ENCODE measurements around the gene EZH1. TPM values are rescaled to one million over a fixed set of nuclear protein-coding genes. Genes with fewer than 3 reads are reported as not detected.

Gene EZH1
- total RNA-seq, 1 experiment from 2014 or later = 22.4 TPM

DNA sequence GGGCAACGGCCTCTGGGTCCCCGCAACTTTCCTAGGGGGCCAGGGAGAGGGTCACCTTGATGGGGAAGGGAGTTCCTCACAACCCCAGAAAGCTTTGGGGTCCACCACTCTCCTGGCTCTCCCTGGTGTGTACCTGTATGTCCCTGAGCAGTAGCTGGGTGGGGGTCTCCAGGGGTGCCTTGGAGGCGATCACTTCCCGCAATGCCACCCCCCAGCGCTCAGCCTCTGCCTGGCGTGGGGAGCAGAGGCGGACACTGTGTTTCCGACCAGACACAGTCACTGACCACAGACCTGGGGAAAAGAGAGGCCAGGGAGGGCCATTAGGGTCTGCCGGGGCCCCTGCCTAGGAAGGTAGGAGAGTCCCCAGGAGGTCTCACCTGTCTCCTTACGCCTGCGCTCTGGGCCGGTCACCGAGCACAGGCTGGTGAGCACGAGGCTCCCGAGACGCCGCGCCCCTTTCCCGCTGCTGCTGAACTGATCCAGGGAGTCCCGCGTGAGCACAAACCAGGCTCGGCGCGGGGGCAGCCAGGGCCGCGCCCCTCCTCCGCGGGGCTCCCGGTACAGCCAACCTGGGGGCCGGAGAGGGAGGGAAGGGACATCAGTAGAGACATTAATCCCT lies 71.5 kb downstream of the EZH1 start (continued):
- TF ChIP-seq, protein P1, sequence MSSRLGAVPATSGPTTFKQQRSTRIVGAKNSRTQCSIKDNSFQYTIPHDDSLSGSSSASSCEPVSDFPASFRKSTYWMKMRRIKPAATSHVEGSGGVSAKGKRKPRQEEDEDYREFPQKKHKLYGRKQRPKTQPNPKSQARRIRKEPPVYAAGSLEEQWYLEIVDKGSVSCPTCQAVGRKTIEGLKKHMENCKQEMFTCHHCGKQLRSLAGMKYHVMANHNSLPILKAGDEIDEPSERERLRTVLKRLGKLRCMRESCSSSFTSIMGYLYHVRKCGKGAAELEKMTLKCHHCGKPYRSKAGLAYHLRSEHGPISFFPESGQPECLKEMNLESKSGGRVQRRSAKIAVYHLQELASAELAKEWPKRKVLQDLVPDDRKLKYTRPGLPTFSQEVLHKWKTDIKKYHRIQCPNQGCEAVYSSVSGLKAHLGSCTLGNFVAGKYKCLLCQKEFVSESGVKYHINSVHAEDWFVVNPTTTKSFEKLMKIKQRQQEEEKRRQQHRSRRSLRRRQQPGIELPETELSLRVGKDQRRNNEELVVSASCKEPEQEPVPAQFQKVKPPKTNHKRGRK (CRISPR knock-in tag; IDR thresholded peaks at IDR 0.05; ENCODE audit: borderline replicate concordance) = no peak
- TF ChIP-seq KAT7 (CRISPR knock-in tag; IDR thresholded peaks at IDR 0.05; ENCODE audit: borderline replicate concordance) (no peak), OVOL2 (CRISPR knock-in tag; IDR thresholded peaks at IDR 0.05; ENCODE audit: borderline replicate concordance) (no peak), NR1H2 (CRISPR knock-in tag; IDR thresholded peaks at IDR 0.05) (no peak), GTF2I (CRISPR knock-in tag; conservative IDR thresholded peaks at IDR 0.05) (no peak), TEAD4 (CRISPR knock-in tag; IDR thresholded peaks at IDR 0.05) (no peak), GABPB1 (CRISPR knock-in tag; IDR thresholded peaks at IDR 0.05) (no peak)
- TF ChIP-seq, protein P2, sequence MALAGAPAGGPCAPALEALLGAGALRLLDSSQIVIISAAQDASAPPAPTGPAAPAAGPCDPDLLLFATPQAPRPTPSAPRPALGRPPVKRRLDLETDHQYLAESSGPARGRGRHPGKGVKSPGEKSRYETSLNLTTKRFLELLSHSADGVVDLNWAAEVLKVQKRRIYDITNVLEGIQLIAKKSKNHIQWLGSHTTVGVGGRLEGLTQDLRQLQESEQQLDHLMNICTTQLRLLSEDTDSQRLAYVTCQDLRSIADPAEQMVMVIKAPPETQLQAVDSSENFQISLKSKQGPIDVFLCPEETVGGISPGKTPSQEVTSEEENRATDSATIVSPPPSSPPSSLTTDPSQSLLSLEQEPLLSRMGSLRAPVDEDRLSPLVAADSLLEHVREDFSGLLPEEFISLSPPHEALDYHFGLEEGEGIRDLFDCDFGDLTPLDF (CRISPR knock-in tag; IDR thresholded peaks at IDR 0.05) = no peak
- TF ChIP-seq, protein P3, sequence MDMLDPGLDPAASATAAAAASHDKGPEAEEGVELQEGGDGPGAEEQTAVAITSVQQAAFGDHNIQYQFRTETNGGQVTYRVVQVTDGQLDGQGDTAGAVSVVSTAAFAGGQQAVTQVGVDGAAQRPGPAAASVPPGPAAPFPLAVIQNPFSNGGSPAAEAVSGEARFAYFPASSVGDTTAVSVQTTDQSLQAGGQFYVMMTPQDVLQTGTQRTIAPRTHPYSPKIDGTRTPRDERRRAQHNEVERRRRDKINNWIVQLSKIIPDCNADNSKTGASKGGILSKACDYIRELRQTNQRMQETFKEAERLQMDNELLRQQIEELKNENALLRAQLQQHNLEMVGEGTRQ (CRISPR knock-in tag; IDR thresholded peaks at IDR 0.05) = no peak
- TF ChIP-seq, protein P4, sequence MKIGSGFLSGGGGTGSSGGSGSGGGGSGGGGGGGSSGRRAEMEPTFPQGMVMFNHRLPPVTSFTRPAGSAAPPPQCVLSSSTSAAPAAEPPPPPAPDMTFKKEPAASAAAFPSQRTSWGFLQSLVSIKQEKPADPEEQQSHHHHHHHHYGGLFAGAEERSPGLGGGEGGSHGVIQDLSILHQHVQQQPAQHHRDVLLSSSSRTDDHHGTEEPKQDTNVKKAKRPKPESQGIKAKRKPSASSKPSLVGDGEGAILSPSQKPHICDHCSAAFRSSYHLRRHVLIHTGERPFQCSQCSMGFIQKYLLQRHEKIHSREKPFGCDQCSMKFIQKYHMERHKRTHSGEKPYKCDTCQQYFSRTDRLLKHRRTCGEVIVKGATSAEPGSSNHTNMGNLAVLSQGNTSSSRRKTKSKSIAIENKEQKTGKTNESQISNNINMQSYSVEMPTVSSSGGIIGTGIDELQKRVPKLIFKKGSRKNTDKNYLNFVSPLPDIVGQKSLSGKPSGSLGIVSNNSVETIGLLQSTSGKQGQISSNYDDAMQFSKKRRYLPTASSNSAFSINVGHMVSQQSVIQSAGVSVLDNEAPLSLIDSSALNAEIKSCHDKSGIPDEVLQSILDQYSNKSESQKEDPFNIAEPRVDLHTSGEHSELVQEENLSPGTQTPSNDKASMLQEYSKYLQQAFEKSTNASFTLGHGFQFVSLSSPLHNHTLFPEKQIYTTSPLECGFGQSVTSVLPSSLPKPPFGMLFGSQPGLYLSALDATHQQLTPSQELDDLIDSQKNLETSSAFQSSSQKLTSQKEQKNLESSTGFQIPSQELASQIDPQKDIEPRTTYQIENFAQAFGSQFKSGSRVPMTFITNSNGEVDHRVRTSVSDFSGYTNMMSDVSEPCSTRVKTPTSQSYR (CRISPR knock-in tag; IDR thresholded peaks at IDR 0.05) = no peak

DNA sequence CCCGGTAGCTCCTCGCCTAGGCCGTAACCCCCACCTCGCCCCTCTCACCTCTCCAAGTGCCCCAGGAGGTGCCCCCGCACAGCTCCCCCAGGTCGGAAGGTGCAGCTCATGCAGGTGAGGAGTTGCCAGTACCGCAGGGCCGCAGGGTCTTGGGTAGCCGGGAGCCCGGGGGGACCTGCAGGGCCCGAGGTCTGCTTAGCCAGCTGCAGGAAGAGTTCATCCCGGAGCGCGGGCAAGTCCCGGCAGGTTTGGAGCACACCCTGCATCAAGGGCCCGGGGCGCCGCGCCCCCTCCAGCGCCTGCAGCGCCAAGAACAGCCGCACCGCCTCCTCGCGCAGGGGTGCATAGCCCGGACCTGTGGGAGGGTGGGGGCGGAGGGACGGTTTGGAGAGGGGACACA lies 72.8 kb downstream of the EZH1 start:
- Mint-ChIP-seq H3K4me1 (peaks cover 41% of the 10 kb centered on the region), H3K9me3 (no peaks in the 10 kb centered on the region), H3K27ac (no peak overlapping the region), H3K27me3 (ENCODE audit: low read depth) (peaks cover 3% of the 10 kb centered on the region), H3K4me3 (peak overlapping the region; percentile 68), H3K36me3 (peaks cover 13% of the 10 kb centered on the region)
- CTCF ChIA-PET = interaction anchor here (1.3 to 4.9 kb wide), 8 partner anchors 8 to 94 kb away, joined by 4 to 58 read pairs (median 15); partner anchors contain the start of genes CCR10, CNTNAP1, PSMC3IP and RETREG3
- ATAC-seq = no peak
- POLR2A ChIA-PET = interaction anchor here (3.2 kb wide), 1 partner anchor 13 kb away, joined by 13 read pairs; the partner anchor contains the start of gene TUBG2
- DNase-seq (ENCODE audit: low spot score) = no peak
- TF ChIP-seq, protein P5, sequence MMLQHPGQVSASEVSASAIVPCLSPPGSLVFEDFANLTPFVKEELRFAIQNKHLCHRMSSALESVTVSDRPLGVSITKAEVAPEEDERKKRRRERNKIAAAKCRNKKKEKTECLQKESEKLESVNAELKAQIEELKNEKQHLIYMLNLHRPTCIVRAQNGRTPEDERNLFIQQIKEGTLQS (CRISPR knock-in tag; conservative IDR thresholded peaks at IDR 0.05) = no peak
- TF ChIP-seq, protein P6, sequence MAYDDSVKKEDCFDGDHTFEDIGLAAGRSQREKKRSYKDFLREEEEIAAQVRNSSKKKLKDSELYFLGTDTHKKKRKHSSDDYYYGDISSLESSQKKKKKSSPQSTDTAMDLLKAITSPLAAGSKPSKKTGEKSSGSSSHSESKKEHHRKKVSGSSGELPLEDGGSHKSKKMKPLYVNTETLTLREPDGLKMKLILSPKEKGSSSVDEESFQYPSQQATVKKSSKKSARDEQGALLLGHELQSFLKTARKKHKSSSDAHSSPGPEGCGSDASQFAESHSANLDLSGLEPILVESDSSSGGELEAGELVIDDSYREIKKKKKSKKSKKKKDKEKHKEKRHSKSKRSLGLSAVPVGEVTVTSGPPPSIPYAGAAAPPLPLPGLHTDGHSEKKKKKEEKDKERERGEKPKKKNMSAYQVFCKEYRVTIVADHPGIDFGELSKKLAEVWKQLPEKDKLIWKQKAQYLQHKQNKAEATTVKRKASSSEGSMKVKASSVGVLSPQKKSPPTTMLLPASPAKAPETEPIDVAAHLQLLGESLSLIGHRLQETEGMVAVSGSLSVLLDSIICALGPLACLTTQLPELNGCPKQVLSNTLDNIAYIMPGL (CRISPR knock-in tag; IDR thresholded peaks at IDR 0.05) = no peak
- TF ChIP-seq, protein P7, sequence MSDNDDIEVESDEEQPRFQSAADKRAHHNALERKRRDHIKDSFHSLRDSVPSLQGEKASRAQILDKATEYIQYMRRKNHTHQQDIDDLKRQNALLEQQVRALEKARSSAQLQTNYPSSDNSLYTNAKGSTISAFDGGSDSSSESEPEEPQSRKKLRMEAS (CRISPR knock-in tag; IDR thresholded peaks at IDR 0.05) = no peak
- TF ChIP-seq, protein P8, sequence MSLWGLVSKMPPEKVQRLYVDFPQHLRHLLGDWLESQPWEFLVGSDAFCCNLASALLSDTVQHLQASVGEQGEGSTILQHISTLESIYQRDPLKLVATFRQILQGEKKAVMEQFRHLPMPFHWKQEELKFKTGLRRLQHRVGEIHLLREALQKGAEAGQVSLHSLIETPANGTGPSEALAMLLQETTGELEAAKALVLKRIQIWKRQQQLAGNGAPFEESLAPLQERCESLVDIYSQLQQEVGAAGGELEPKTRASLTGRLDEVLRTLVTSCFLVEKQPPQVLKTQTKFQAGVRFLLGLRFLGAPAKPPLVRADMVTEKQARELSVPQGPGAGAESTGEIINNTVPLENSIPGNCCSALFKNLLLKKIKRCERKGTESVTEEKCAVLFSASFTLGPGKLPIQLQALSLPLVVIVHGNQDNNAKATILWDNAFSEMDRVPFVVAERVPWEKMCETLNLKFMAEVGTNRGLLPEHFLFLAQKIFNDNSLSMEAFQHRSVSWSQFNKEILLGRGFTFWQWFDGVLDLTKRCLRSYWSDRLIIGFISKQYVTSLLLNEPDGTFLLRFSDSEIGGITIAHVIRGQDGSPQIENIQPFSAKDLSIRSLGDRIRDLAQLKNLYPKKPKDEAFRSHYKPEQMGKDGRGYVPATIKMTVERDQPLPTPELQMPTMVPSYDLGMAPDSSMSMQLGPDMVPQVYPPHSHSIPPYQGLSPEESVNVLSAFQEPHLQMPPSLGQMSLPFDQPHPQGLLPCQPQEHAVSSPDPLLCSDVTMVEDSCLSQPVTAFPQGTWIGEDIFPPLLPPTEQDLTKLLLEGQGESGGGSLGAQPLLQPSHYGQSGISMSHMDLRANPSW (CRISPR knock-in tag; conservative IDR thresholded peaks at IDR 0.05; ENCODE audit: low read depth) = no peak
- TF ChIP-seq PRRX2 (CRISPR knock-in tag; IDR thresholded peaks at IDR 0.05) = no peak
- TF ChIP-seq, protein P9, sequence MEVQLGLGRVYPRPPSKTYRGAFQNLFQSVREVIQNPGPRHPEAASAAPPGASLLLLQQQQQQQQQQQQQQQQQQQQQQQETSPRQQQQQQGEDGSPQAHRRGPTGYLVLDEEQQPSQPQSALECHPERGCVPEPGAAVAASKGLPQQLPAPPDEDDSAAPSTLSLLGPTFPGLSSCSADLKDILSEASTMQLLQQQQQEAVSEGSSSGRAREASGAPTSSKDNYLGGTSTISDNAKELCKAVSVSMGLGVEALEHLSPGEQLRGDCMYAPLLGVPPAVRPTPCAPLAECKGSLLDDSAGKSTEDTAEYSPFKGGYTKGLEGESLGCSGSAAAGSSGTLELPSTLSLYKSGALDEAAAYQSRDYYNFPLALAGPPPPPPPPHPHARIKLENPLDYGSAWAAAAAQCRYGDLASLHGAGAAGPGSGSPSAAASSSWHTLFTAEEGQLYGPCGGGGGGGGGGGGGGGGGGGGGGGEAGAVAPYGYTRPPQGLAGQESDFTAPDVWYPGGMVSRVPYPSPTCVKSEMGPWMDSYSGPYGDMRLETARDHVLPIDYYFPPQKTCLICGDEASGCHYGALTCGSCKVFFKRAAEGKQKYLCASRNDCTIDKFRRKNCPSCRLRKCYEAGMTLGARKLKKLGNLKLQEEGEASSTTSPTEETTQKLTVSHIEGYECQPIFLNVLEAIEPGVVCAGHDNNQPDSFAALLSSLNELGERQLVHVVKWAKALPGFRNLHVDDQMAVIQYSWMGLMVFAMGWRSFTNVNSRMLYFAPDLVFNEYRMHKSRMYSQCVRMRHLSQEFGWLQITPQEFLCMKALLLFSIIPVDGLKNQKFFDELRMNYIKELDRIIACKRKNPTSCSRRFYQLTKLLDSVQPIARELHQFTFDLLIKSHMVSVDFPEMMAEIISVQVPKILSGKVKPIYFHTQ (CRISPR knock-in tag; IDR thresholded peaks at IDR 0.05) = no peak
- no peak for TF ChIP-seq ZBTB21 (CRISPR knock-in tag; IDR thresholded peaks at IDR 0.05; ENCODE audit: borderline replicate concordance)
- TF ChIP-seq CREB1 (CRISPR knock-in tag; IDR thresholded peaks at IDR 0.05) = no peak
- no peak for TF ChIP-seq GABPB1 (CRISPR knock-in tag; IDR thresholded peaks at IDR 0.05)
- TF ChIP-seq RORB (CRISPR knock-in tag; IDR thresholded peaks at IDR 0.05) = no peak
- no peak for TF ChIP-seq MXD4 (CRISPR knock-in tag; IDR thresholded peaks at IDR 0.05; ENCODE audit: borderline replicate concordance)

All from WTC11 (cell line).